Suprapubic skin (tissue), 4 donors: ENCODE measurements around the gene NPY1R. TPM values are rescaled to one million over a fixed set of nuclear protein-coding genes. Genes with fewer than 3 reads are reported as not detected.

Source experiments
- DNase-seq, 2 donors: peaks; one replicate each; pipeline ENCODE4 v3.0.0-alpha.2; 2019; ENCODE audit warnings: low spot score in 2 of 2
- H3K27ac ChIP-seq: fragments of 200-600 bp; sonication (generic); one replicate; pipeline ENCODE4 v1.5.1; 2019
- H3K27me3 ChIP-seq: fragments of 200-600 bp; sonication (generic); one replicate; pipeline ENCODE4 v1.5.1; 2019
- H3K36me3 ChIP-seq: fragments of 200-600 bp; sonication (generic); one replicate; pipeline ENCODE4 v1.5.1; 2019
- H3K4me1 ChIP-seq: fragments of 200-600 bp; sonication (generic); one replicate; pipeline ENCODE4 v1.5.1; 2019
- H3K4me3 ChIP-seq: fragments of 200-600 bp; sonication (generic); one replicate; pipeline ENCODE4 v1.5.1; 2019; ENCODE audit warnings: mild to moderate bottlenecking
- H3K9me3 ChIP-seq: fragments of 200-600 bp; sonication (generic); one replicate; pipeline ENCODE4 v1.5.1; 2019
- EP300 ChIP-seq: sonication (generic); formaldehyde crosslinking; IDR thresholded peaks from one replicate; pipeline ENCODE4 v1.6.1; 2017; ENCODE audit warnings: antibody characterized with exemption
- POLR2A ChIP-seq, 2 donors: fragments of 450-650 bp; IDR thresholded peaks; one replicate each; pipeline ENCODE4 v1.6.1; 2017; ENCODE audit warnings: antibody characterized with exemption in 2 of 2, mild to moderate bottlenecking in 2 of 2, moderate library complexity in 2 of 2
- POLR2AphosphoS5 ChIP-seq, 3 donors: sonication (generic); formaldehyde crosslinking; IDR thresholded peaks; one replicate each; pipeline ENCODE4 v1.6.1; 2017; ENCODE audit warnings: antibody characterized with exemption in 3 of 3
- WGBS: methylation state at CpG from one replicate; pipeline ENCODE4 v1.1.5; 2018; 5-methylcytosine and 5-hydroxymethylcytosine counted together
- total RNA-seq, 4 donors: library from RNA; depleted of rRNA; stranded (reverse); fragments of >200 nt; gene quantifications; one replicate each; pipeline ENCODE4 v1.1.0, GENCODE V29; 2016
- TF ChIP-seq, protein P1 (sequence below), 2 donors: fragments of 200-600 bp in 1 of 2; fragments of 450-650 bp in 1 of 2; sonication (generic) in 1 of 2; IDR thresholded peaks; one replicate each; pipeline ENCODE4 v1.5.1; 2016 to 2019; ENCODE audit warnings: antibody characterized with exemption in 2 of 2, mild to moderate bottlenecking in 1 of 2, moderate library complexity in 1 of 2

The NPY1R gene
- total RNA-seq, 4 donors from 2014 or later, result 16.1 to 30.8 (median 22.3) TPM

GRCh38 chr4:163303069-163303468 lies 29.3 kb downstream of the NPY1R start:
- Histone ChIP-seq H3K27me3 (no peaks in the 10 kb centered on the region), H3K27ac (no peak overlapping the region), H3K36me3 (no peaks in the 10 kb centered on the region), H3K4me3 (no peak overlapping the region), H3K4me1 (no peaks in the 10 kb centered on the region), H3K9me3 (no peaks in the 10 kb centered on the region)
- DNase-seq, result no peak
- TF ChIP-seq POLR2A (IDR thresholded peaks at IDR 0.05) (no peak), EP300 (no peak), POLR2AphosphoS5 (IDR thresholded peaks at IDR 0.05) (no peak)
- TF ChIP-seq, protein P1, sequence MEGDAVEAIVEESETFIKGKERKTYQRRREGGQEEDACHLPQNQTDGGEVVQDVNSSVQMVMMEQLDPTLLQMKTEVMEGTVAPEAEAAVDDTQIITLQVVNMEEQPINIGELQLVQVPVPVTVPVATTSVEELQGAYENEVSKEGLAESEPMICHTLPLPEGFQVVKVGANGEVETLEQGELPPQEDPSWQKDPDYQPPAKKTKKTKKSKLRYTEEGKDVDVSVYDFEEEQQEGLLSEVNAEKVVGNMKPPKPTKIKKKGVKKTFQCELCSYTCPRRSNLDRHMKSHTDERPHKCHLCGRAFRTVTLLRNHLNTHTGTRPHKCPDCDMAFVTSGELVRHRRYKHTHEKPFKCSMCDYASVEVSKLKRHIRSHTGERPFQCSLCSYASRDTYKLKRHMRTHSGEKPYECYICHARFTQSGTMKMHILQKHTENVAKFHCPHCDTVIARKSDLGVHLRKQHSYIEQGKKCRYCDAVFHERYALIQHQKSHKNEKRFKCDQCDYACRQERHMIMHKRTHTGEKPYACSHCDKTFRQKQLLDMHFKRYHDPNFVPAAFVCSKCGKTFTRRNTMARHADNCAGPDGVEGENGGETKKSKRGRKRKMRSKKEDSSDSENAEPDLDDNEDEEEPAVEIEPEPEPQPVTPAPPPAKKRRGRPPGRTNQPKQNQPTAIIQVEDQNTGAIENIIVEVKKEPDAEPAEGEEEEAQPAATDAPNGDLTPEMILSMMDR (IDR thresholded peaks at IDR 0.05), result no peak
- 82% methylated on average over 2 of the region's 2 CpGs for WGBS

DNA sequence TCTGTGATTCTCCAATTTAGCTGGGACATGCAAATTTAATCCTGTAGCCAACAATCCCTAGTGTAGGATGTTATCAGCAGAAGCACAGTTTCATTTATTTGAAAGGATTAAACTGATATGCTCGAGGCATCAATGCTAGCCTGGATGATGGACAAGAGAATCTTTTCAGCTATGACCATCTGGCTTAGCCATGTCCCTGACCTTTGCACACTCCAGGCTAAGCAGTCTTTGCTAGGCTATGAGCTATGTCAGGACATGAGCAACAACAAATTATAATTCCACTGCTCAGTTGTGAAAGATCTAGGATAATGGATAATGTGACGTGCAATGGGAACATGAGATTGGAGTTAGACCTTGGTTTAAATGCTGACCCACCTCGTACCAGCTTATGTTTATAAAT lies 32.0 kb downstream of the NPY1R start:
- TF ChIP-seq EP300, result no peak
- TF ChIP-seq POLR2AphosphoS5 (IDR thresholded peaks at IDR 0.05), result no peak
- TF ChIP-seq, protein P1 (IDR thresholded peaks at IDR 0.05), result no peak
- no peak for TF ChIP-seq POLR2A (IDR thresholded peaks at IDR 0.05)
- Histone ChIP-seq H3K4me3 (no peak overlapping the region), H3K27ac (no peak overlapping the region), H3K4me1 (no peaks in the 10 kb centered on the region), H3K9me3 (no peaks in the 10 kb centered on the region), H3K27me3 (no peaks in the 10 kb centered on the region), H3K36me3 (no peaks in the 10 kb centered on the region)
- no peak for DNase-seq
- 64% methylated on average over 3 of the region's 3 CpGs for WGBS

DNA sequence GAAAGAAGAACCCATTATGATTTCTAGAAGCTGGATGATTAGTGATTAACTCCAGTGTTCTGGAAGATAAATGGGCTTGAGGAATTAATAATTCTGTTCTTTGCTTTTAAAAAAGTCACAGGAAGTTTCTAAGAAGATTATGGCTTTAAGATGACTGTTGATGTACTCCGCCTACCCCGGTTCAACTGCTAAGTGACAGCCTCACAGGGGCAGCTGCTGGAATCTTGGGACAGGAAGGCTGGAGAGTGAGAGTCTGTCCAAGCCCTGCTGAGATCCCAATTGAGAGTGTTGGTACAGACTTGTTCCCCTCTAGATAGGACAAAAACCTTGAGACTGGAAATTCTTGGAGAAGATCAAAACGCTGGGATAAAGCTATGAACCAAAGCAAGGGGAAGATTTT lies 37.3 kb downstream of the NPY1R start:
- DNase-seq, result no peak
- WGBS, result 78% methylated on average over 3 of the region's 3 CpGs
- H3K9me3 ChIP-seq, result no peaks in the 10 kb centered on the region
- no peak overlapping the region for H3K4me3 ChIP-seq
- H3K27me3 ChIP-seq, result no peaks in the 10 kb centered on the region
- no peak overlapping the region for H3K27ac ChIP-seq
- no peaks in the 10 kb centered on the region for H3K36me3 ChIP-seq
- no peaks in the 10 kb centered on the region for H3K4me1 ChIP-seq
- TF ChIP-seq POLR2A (IDR thresholded peaks at IDR 0.05), result no peak
- no peak for TF ChIP-seq POLR2AphosphoS5 (IDR thresholded peaks at IDR 0.05)
- TF ChIP-seq EP300, result no peak
- TF ChIP-seq, protein P1 (IDR thresholded peaks at IDR 0.05), result no peak

- no peak for TF ChIP-seq EP300
- TF ChIP-seq, protein P1 (IDR thresholded peaks at IDR 0.05), result no peak
- no peak for TF ChIP-seq POLR2A (IDR thresholded peaks at IDR 0.05)
- no peak for TF ChIP-seq POLR2AphosphoS5 (IDR thresholded peaks at IDR 0.05)
- Histone ChIP-seq H3K4me1 (no peaks in the 10 kb centered on the region), H3K9me3 (no peaks in the 10 kb centered on the region), H3K27ac (no peak overlapping the region), H3K36me3 (no peaks in the 10 kb centered on the region), H3K4me3 (no peak overlapping the region), H3K27me3 (no peaks in the 10 kb centered on the region)
- no peak for DNase-seq
- WGBS, result 85% methylated on average over 5 of the region's 5 CpGs
These were observed 48.1 kb downstream of the NPY1R start for GRCh38 chr4:163284304-163284703.

GRCh38 chr4:163280703-163281519 lies 51.5 kb downstream of the NPY1R start:
- Histone ChIP-seq H3K9me3 (no peaks in the 10 kb centered on the region), H3K4me1 (no peaks in the 10 kb centered on the region), H3K27me3 (no peaks in the 10 kb centered on the region), H3K27ac (no peak overlapping the region), H3K4me3 (no peak overlapping the region), H3K36me3 (no peaks in the 10 kb centered on the region)
- no peak for TF ChIP-seq EP300
- TF ChIP-seq, protein P1 (IDR thresholded peaks at IDR 0.05), result no peak
- no peak for TF ChIP-seq POLR2AphosphoS5 (IDR thresholded peaks at IDR 0.05)
- TF ChIP-seq POLR2A (IDR thresholded peaks at IDR 0.05), result no peak
- DNase-seq, result no peak
- 50% methylated on average over 3 of the region's 3 CpGs for WGBS
